HUES48 (cell line): ENCODE measurements around the gene NUP210L.
A peak's percentile ranks its signal among the peaks of the same experiment; 100 is the strongest.
"Not testable (repeated sequence)": the region's sequence is repeated elsewhere in the genome, so short reads cannot be mapped to it uniquely, and the experiment has no call there.

Source experiments
- H3K27ac ChIP-seq: one replicate; pipeline ENCODE4 v1.7.0; 2013; ENCODE audit warnings: low read depth, low read length, inconsistent platforms
- H3K27me3 ChIP-seq: 2 replicates; pipeline ENCODE4 v1.6.1; 2013; ENCODE audit warnings: mild to moderate bottlenecking, low read length; ENCODE audit not compliant: control insufficient read depth, insufficient read depth
- H3K36me3 ChIP-seq: 2 replicates; pipeline ENCODE4 v1.6.1; 2013; ENCODE audit warnings: low read length; ENCODE audit not compliant: control insufficient read depth, insufficient read depth
- H3K4me1 ChIP-seq: 2 replicates; pipeline ENCODE4 v1.6.1; 2013; ENCODE audit warnings: mild to moderate bottlenecking, low read length; ENCODE audit not compliant: control insufficient read depth, insufficient read depth
- H3K4me3 ChIP-seq: 2 replicates; pipeline ENCODE4 v1.5.1; 2013; ENCODE audit warnings: mild to moderate bottlenecking, low read depth, low read length
- H3K9ac ChIP-seq: 2 replicates; pipeline ENCODE4 v1.6.1; 2013; ENCODE audit warnings: mild to moderate bottlenecking, low read depth, low read length, moderate library complexity
- H3K9me3 ChIP-seq: 2 replicates; pipeline ENCODE4 v1.6.1; 2013; ENCODE audit warnings: low read length; ENCODE audit not compliant: control insufficient read depth, insufficient read depth

The NUP210L gene

DNA sequence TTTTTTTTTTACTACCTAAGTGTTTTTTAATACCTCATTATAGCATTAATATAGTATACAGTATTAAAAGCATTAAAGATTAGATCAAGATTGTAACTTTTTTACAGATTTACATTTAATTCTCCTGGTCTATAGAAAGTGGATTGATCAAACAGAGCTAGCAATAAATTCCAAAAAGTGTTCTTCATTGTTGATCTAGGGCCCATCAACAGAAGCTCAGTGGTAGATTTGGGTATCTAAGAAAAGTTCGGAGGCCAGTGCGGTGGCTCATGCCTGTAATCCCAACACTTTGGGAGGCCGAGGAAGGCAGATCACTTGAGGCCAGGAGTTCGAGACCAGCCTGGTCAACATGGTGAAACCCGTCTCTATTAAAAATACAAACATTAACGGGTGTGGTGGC lies 12.5 kb downstream of the NUP210L start:
- Histone ChIP-seq H3K36me3 (no peaks in the 10 kb centered on the region), H3K9ac (no peak overlapping the region), H3K27ac (no peak overlapping the region), H3K27me3 (no peaks in the 10 kb centered on the region), H3K4me3 (no peak overlapping the region), H3K9me3 (no peaks in the 10 kb centered on the region), H3K4me1 (no peaks in the 10 kb centered on the region)

DNA sequence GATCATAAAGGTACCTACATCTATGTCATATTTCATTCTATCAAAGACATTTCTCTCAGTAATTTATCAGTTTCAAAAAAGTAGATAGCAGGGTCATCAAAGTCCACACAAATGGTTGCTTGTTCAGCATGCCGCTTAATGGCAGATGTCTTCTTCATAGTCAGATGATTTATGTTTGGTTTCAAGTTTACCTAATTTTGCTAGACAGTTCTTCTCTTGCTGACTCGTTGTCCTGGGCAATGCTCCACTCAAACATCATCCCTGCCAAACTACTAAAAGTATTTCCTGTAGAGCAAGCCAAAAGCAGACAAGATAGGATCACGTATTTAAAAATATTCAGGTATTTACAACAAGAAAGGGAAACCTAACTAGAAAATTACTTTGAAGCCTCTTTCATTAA lies 13.6 kb downstream of the NUP210L start:
- no peaks in the 10 kb centered on the region for H3K27me3 ChIP-seq
- no peak overlapping the region for H3K4me3 ChIP-seq
- H3K27ac ChIP-seq = no peak overlapping the region
- no peaks in the 10 kb centered on the region for H3K4me1 ChIP-seq
- no peaks in the 10 kb centered on the region for H3K36me3 ChIP-seq
- H3K9me3 ChIP-seq = no peaks in the 10 kb centered on the region
- H3K9ac ChIP-seq = no peak overlapping the region

DNA sequence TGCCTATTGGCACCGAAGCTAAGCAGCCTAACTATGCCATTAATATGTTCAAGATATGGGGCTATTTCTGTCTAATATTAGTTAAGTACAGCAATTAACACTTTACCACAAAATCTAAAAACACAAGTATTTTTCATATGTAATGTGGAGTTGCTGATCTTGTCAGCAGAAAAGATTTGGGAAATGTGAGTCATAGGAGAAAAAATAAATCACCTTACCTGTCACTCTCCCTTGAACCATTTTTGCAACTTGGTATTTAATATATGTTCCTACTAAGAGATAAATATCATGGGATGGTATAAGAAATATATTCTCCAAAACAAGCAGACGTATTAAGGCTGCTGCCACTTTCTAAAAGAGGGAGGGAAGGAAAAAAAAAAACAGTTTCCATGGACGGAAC lies 17.0 kb downstream of the NUP210L start:
- no peaks in the 10 kb centered on the region for H3K4me1 ChIP-seq
- H3K36me3 ChIP-seq = no peaks in the 10 kb centered on the region
- H3K27me3 ChIP-seq = no peaks in the 10 kb centered on the region
- no peak overlapping the region for H3K9ac ChIP-seq
- no peak overlapping the region for H3K27ac ChIP-seq
- no peaks in the 10 kb centered on the region for H3K9me3 ChIP-seq
- no peak overlapping the region for H3K4me3 ChIP-seq

DNA sequence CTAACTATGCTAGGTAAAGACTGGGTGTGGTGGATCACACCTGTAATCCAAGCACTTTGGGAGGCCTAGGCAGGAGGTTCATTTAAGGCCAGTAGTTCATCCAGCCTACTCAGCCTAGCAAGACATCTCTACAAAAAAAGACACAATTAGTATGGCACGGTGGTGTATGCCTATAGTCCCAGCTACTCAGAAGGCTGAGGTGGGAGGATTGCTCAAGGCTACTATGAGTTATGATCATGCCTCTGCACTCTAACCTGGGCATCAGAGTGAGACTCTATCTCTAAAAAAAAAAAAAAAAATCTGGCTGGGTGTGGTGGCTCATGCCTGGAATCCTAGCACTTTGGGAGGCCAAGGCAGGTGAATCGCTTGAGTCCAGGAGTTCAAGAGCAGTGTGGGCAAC lies 21.6 kb downstream of the NUP210L start:
- H3K27ac ChIP-seq = no peak overlapping the region
- H3K9ac ChIP-seq = no peak overlapping the region
- no peaks in the 10 kb centered on the region for H3K9me3 ChIP-seq
- H3K4me1 ChIP-seq = no peaks in the 10 kb centered on the region
- no peaks in the 10 kb centered on the region for H3K36me3 ChIP-seq
- no peaks in the 10 kb centered on the region for H3K27me3 ChIP-seq
- no peak overlapping the region for H3K4me3 ChIP-seq

DNA sequence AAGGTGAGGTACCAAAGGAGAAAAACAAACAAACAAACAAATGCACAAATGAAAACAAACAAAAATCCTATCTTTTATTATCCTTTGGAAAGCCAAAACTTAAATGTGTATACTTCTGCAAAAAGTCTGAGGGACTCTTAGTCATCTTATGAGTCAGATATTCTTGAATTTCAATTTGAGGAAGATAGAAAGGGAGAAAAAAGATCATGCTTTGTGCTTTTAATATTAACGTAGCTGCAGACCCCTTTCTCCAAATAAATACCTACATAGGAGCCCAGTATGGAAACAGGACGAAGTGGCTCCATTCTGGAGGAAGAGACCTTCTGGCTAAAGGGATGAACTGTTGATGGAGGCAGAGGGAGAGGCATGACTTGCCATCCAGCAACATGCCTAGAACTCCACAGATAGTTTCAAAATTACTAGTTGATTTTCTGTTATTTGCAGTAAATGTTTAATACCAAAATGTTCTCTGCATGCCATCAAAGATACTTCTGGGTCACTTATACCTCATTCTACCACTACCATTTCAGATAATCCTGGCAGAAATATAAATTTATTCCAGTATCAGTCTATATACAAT lies 25.4 kb downstream of the NUP210L start:
- H3K4me3 ChIP-seq = no peak overlapping the region
- H3K36me3 ChIP-seq = no peaks in the 10 kb centered on the region
- H3K27me3 ChIP-seq = no peaks in the 10 kb centered on the region
- H3K9ac ChIP-seq = no peak overlapping the region
- H3K9me3 ChIP-seq = no peaks in the 10 kb centered on the region
- no peak overlapping the region for H3K27ac ChIP-seq
- no peaks in the 10 kb centered on the region for H3K4me1 ChIP-seq

DNA sequence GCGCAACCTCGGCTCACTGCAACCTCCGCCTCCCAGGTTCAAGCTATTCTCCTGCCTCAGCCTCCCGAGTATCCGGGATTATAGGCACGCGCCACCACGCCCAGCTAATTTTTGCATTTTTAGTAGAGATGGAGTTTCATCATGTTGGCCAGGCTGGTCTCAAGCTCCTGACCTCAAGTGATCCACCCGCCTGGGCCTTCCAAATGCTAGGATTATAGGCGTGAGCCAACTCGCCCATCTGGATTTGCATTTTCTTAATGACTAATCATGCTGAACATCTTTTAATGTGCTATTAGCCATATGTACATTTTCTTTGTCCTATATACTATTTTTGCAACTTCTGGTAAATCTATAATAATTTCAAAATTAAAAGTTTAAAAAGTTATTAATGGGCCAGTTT lies 31.7 kb downstream of the NUP210L start:
- not testable (repeated sequence) for H3K27me3 ChIP-seq, H3K4me1 ChIP-seq, H3K9me3 ChIP-seq, H3K36me3 ChIP-seq, H3K9ac ChIP-seq, H3K27ac ChIP-seq, H3K4me3 ChIP-seq

DNA sequence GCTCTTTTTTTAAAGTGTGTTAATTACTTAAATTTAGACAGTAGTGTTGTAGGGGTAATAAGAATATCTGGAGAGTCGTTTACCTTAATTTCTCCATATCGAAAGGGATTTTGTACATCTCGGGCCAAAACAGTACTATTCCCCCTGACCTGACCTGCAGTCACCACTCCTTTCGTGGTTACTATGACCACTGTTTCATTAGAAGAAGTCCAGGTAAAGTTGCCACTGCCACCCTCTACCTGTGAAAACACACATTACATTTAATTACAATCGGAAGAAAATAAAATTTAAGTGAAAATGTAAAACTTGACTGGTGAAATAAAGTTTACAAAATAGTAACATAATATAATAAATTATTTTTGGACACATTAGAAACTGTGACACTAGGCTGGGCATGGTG lies 37.2 kb downstream of the NUP210L start:
- H3K36me3 ChIP-seq = no peaks in the 10 kb centered on the region
- no peaks in the 10 kb centered on the region for H3K9me3 ChIP-seq
- H3K9ac ChIP-seq = no peak overlapping the region
- no peak overlapping the region for H3K4me3 ChIP-seq
- no peak overlapping the region for H3K27ac ChIP-seq
- no peaks in the 10 kb centered on the region for H3K27me3 ChIP-seq
- H3K4me1 ChIP-seq = no peaks in the 10 kb centered on the region

DNA sequence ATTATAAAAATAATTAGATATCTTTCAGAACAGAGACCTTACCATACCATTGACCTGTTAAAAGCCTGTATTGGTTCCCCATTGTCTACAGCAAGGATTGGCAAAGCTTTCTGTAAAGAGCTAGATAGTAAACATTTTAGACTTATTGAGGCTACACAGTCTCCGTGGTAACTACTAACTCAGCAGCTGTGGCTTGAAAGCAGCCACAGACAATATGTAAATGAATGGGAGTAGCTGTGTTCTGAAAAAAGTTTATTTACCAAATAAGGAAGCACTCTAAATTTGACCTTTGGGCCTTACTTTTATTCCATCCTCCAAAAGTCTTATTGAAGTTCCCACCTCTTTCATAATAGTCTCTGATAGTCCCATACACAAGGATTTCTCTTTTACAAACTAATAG lies 39.7 kb downstream of the NUP210L start:
- Histone ChIP-seq H3K27ac (no peak overlapping the region), H3K9ac (no peak overlapping the region), H3K9me3 (no peaks in the 10 kb centered on the region)

DNA sequence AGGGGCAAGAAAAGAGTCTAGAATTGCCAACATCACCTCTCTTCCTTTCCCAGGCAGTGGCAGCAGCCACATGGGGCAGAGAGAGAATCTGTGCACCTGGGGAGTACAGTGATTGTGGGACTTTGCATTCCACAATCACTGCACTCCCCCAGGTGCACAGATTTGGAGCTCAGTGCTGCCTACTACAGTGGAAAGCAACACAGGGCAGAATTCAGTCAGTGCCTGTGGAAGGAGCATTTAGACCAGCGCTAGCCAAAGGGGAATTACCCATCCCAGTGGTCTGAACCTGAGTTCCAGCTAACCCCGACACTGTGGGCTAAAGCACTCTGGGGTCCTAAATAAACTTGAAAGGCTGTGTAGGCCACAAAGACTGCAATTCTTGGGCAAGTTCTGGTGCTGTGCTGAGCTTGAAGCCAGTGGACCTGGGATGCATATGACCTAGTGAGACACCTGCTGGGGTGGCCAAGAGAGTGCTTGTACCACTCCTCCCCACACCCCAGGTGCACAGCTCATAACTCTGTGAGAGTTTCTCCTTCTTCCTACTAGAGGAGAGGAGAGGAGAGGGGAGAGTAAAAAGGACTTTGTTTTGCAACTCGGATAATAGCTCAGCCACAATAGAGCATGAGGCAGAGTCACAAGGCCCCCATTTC lies 50.3 kb downstream of the NUP210L start:
- Histone ChIP-seq H3K9me3 (no peaks in the 10 kb centered on the region), H3K36me3 (no peaks in the 10 kb centered on the region), H3K4me1 (no peaks in the 10 kb centered on the region), H3K27me3 (no peaks in the 10 kb centered on the region), H3K4me3 (no peak overlapping the region), H3K9ac (no peak overlapping the region), H3K27ac (peak overlapping the region; percentile 27)

More for the DNA sequence above, 39.7 kb downstream of the NUP210L start:
- H3K27me3 ChIP-seq = no peaks in the 10 kb centered on the region
- H3K4me3 ChIP-seq = no peak overlapping the region
- H3K36me3 ChIP-seq = no peaks in the 10 kb centered on the region
- H3K4me1 ChIP-seq = no peaks in the 10 kb centered on the region

DNA sequence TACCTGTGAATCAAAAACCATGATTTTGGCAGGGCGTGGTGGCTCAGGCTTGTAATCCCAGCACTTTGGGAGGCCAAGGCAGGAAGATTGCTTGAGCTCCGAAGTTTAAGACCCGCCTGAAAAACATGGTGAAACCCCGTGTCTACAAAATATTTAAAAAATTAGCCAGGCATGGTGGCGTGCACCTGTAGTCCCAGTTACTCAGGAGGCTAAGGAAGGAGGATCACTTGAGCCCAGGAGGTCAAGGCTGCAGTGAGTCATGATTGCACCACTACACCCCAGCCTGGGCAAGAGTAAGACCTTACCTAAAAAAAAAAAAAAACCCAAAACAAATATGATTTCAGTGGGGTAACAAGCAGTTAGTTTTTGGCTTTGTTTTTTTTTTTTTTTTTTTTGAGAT lies 54.7 kb downstream of the NUP210L start:
- H3K4me3 ChIP-seq, H3K9me3 ChIP-seq, H3K36me3 ChIP-seq, H3K4me1 ChIP-seq, H3K9ac ChIP-seq, H3K27me3 ChIP-seq, H3K27ac ChIP-seq: not testable (repeated sequence)

DNA sequence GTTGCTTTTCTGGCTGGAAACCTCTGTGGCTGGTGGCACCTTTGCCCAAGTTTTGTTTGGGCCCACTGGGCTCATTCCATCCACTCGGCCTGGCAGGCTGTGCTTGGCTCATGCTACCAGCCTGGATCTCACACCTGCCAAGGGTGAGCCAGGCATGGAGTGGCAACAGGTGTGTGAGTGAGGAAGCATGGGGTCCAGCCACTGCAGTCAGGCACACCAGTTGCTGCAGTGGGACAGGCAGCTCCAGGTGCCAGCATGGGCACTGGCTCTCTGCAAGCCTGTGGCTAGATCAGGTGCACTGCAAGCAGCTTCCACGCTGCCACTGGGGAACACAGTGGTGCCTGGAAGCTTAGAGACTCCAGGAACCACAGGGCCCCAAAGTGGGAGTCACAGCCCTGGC lies 57.0 kb downstream of the NUP210L start:
- Histone ChIP-seq H3K9me3 (no peaks in the 10 kb centered on the region), H3K27ac (no peak overlapping the region), H3K4me1 (no peaks in the 10 kb centered on the region; the same call in 1 of the 2 replicates)

More for the DNA sequence above, 57.0 kb downstream of the NUP210L start:
- no peaks in the 10 kb centered on the region for H3K27me3 ChIP-seq
- no peak overlapping the region for H3K9ac ChIP-seq
- H3K36me3 ChIP-seq = no peaks in the 10 kb centered on the region
- no peak overlapping the region for H3K4me3 ChIP-seq
